Measurements from ENCODE around the gene DLG5.

GRCh38 chr10:77792155-77792554 is 134.4 kb downstream of the DLG5 start:
- TF ChIP-seq CTCF (IDR thresholded peaks at IDR 0.05; ENCODE audit: low read depth, low read length) (no peak), EZH2phosphoT487 (IDR thresholded peaks at IDR 0.05; ENCODE audit: low read depth) (no peak)

Measured in OCI-LY3 (cell line).